AG08395 (cell line): ENCODE measurements around the gene HDGF.

ENCODE experiments used
- DNase-seq: peaks from one replicate; pipeline ENCODE4 v3.0.0; 2012; ENCODE audit warnings: mixed read lengths, low spot score

The HDGF gene

GRCh38 chr1:156698995-156699394 is 52.5 kb downstream of the HDGF start:
- no peak for DNase-seq

DNA sequence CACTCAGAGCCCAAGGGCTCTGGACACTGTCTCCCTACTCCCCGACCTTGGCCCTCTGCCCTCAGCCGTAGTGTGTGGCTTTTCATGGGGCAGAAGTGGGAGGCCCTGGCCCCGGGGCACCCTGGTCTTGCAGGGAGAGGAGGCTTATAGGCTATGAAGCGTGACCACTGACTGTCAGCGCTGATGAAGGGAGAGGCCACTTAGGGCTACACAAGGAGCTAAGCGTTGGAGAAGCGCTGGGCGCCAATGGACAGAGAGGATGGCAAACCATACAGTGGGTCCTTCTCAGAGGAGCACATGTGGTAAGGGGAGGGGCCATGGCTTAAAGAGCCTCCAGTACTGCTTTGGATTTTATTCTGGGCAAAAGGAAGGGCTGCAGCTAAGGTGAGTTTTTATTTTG is 54.0 kb downstream of the HDGF start:
- DNase-seq = no peak

DNA sequence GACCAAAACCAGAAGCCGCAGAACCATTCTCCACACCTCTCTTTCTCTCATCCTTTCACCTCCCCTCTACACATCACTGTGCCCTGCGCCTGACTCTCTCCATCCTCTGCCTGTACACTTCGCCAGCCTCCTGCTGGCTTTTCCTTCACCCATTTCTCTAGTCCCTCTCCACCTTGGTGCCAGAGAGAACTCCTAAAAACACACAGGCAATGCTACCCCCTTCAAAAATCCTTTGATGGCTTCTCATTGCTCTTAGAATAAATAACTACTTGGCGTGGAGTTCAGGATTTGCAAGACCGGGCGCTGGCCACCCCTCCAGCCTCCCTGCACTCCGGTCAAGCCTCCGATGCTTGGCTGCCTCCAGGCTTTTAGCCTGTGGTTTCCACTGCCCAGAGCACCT is 54.7 kb downstream of the HDGF start:
- no peak for DNase-seq

GRCh38 chr1:156694690-156694962 is 56.8 kb downstream of the HDGF start:
- no peak for DNase-seq

GRCh38 chr1:156693848-156694689 is 57.4 kb downstream of the HDGF start:
- no peak for DNase-seq

- DNase-seq = no peak
These were observed 58.3 kb downstream of the HDGF start for GRCh38 chr1:156692925-156693847.

DNA sequence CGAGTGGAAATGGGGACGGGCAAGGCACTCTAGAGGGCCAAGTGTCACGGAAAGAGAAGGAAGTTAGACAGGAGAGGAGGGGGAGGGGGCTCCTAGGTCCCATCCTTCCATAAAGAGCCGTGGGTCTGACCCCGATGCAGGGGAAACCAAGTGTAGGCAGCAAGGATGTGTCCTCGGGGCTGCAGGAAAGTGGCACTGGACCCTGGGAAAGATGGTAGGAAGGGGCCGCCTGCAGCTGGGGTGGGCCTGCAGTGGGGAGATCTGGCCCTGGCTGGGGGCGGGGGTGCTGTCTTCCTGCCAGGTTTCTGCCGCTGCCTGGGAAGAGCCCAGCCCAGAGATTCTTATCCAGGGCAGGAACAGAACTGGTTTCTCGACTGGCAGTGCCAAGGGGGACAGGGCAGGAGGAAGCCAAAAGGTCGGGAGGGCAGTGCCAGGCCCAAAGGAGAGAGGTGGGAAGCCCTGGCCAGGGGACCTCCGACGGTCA is 59.0 kb downstream of the HDGF start:
- no peak for DNase-seq
